GM20000 (cell line): Measurements from ENCODE around the gene IGFL3.
"Not testable (repeated sequence)": the region's sequence is repeated elsewhere in the genome, so short reads cannot be mapped to it uniquely, and the experiment has no call there.

Experiments
- DNase-seq: peaks from one replicate; pipeline ENCODE4 v3.0.0; 2012; ENCODE audit warnings: low spot score
- CTCF ChIP-seq: IDR thresholded peaks from 2 replicates; pipeline ENCODE4 v1.5.1; 2012; ENCODE audit warnings: mild to moderate bottlenecking, control low read depth; ENCODE audit errors: extremely low read depth, missing control alignments

Gene IGFL3

GRCh38 chr19:46107371-46107770 lies 17.1 kb downstream of the IGFL3 start:
- TF ChIP-seq CTCF, result no peak
- DNase-seq, result no peak

DNA sequence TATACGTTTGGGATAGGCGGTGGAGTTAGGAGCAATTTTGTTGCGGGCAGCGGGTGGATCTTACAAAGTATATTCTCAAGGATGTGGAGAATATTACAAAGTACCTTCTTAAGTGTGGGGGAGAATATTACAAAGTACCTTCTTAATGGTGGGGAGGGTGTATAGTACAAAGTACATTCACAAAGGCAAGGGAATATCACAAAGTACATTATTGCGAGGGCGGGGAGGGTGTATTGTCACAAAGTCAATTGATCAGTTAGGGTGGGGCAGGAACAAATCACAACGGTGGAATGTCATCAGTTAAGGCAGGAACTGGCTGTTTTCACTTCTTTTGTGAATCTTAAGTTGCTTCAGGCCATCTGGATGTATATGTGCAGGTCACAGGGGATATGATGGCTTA lies 22.2 kb downstream of the IGFL3 start:
- DNase-seq, result not testable (repeated sequence)

- TF ChIP-seq CTCF, result no peak
- no peak for DNase-seq
Measured at GRCh38 chr19:46101293-46101692, 23.2 kb downstream of the IGFL3 start.

- TF ChIP-seq CTCF, result no peak
- DNase-seq, result no peak
Measured at GRCh38 chr19:46100344-46100743, 24.1 kb downstream of the IGFL3 start.

GRCh38 chr19:46090444-46090843 lies 34.0 kb downstream of the IGFL3 start:
- no peak for DNase-seq
- no peak for TF ChIP-seq CTCF

- TF ChIP-seq CTCF, result no peak
Measured at GRCh38 chr19:46089432-46089831, 35.1 kb downstream of the IGFL3 start.

DNA sequence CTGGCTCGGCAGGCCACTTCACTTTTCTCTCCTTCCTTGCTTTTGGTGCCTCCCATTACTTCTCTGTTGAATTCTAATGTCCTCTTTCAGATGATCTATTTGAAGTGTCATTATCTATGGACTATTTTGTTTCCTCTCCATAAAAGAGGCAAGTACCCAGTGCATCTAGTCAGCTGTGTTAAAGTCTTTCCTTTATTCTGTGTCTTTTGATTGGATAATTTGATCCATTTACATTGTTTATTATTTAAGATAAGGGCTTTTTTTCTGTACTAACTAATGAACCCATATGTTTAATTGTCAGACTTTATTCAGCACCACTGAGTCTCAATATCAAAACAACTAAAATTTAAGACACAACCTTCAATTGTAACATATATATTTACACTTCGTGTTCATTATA lies 36.4 kb downstream of the IGFL3 start:
- TF ChIP-seq CTCF, result no peak
- DNase-seq, result no peak

More at GRCh38 chr19:46089432-46089831, 35.1 kb downstream of the IGFL3 start:
- DNase-seq, result no peak

DNA sequence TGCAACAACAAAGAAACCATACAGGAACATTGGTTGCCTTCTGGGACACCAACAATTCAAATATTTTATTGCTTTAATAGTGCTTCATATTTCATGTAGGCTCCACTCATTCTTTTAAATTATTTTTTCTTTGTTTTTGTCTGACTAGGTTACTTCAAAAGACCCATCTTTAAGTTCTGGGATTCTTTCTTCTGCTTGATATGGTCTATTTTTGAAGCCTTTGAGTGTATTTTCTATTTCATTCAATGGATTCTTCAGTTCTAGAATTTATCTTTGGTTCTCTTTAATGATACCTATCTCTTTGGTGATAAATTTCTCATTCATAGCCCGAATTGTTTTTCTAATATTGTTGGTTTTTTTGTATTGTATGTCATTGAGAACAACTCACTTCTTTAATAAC lies 38.6 kb downstream of the IGFL3 start:
- no peak for DNase-seq
- TF ChIP-seq CTCF, result no peak
